Skeletal muscle satellite cell (primary cell): ENCODE results near the gene H2BK1.

ENCODE experiments used
- H3K27me3 ChIP-seq: 2 replicates; pipeline ENCODE4 v1.7.0; 2013; ENCODE audit warnings: low read length; ENCODE audit not compliant: control insufficient read depth, insufficient read depth
- H3K36me3 ChIP-seq: 2 replicates; pipeline ENCODE4 v1.7.0; 2013; ENCODE audit warnings: mild to moderate bottlenecking, control low read depth, low read length; ENCODE audit not compliant: insufficient read depth
- H3K4me1 ChIP-seq: 2 replicates; pipeline ENCODE4 v1.7.0; 2013; ENCODE audit warnings: low read length; ENCODE audit not compliant: control insufficient read depth, insufficient read depth
- H3K4me2 ChIP-seq: 2 replicates; pipeline ENCODE4 v1.7.0; 2013; ENCODE audit warnings: mild to moderate bottlenecking, low read length
- H3K4me3 ChIP-seq: 2 replicates; pipeline ENCODE4 v1.7.0; 2013; ENCODE audit warnings: low read length
- H3K9ac ChIP-seq: 2 replicates; pipeline ENCODE4 v1.7.0; 2013; ENCODE audit warnings: mild to moderate bottlenecking, low read depth, low read length, moderate library complexity
- H3K9me3 ChIP-seq: replicated peaks from 2 replicates; pipeline ENCODE4 v1.7.0; 2013; ENCODE audit warnings: mild to moderate bottlenecking, control low read depth, low read length

The H2BK1 gene

GRCh38 chr7:151194188-151194587 lies 16.1 kb downstream of the H2BK1 start:
- Histone ChIP-seq H3K4me1 (no peaks in the 10 kb centered on the region), H3K27me3 (peaks cover 88% of the 10 kb centered on the region), H3K36me3 (no peaks in the 10 kb centered on the region), H3K4me3 (no peak overlapping the region), H3K9me3 (no peaks in the 10 kb centered on the region), H3K9ac (no peak overlapping the region), H3K4me2 (no peak overlapping the region)

- Histone ChIP-seq H3K36me3 (no peaks in the 10 kb centered on the region), H3K27me3 (peaks cover 89% of the 10 kb centered on the region), H3K4me2 (no peak overlapping the region)
Measured at GRCh38 chr7:151193203-151193978, 16.9 kb downstream of the H2BK1 start.

GRCh38 chr7:151192002-151192539 lies 18.2 kb downstream of the H2BK1 start:
- no peaks in the 10 kb centered on the region for H3K4me1 ChIP-seq
- peaks cover 90% of the 10 kb centered on the region for H3K27me3 ChIP-seq
- H3K9ac ChIP-seq: no peak overlapping the region
- H3K4me2 ChIP-seq: no peak overlapping the region
- no peaks in the 10 kb centered on the region for H3K36me3 ChIP-seq
- no peak overlapping the region for H3K4me3 ChIP-seq
- no peaks in the 10 kb centered on the region for H3K9me3 ChIP-seq

More at GRCh38 chr7:151193203-151193978, 16.9 kb downstream of the H2BK1 start:
- Histone ChIP-seq H3K4me1 (no peaks in the 10 kb centered on the region), H3K9ac (no peak overlapping the region), H3K9me3 (no peaks in the 10 kb centered on the region), H3K4me3 (no peak overlapping the region)

GRCh38 chr7:151191544-151191943 lies 18.7 kb downstream of the H2BK1 start:
- no peak overlapping the region for H3K9ac ChIP-seq
- no peak overlapping the region for H3K4me3 ChIP-seq
- H3K4me1 ChIP-seq: no peaks in the 10 kb centered on the region
- no peaks in the 10 kb centered on the region for H3K36me3 ChIP-seq
- H3K4me2 ChIP-seq: no peak overlapping the region
- H3K9me3 ChIP-seq: no peaks in the 10 kb centered on the region
- peaks cover 90% of the 10 kb centered on the region for H3K27me3 ChIP-seq

- Histone ChIP-seq H3K27me3 (peaks cover 68% of the 10 kb centered on the region), H3K4me2 (no peak overlapping the region), H3K9ac (no peak overlapping the region), H3K4me1 (no peaks in the 10 kb centered on the region), H3K9me3 (no peaks in the 10 kb centered on the region), H3K4me3 (no peak overlapping the region), H3K36me3 (no peaks in the 10 kb centered on the region)
Measured at GRCh38 chr7:151189038-151189437, 21.2 kb downstream of the H2BK1 start.

- no peaks in the 10 kb centered on the region for H3K36me3 ChIP-seq
- H3K27me3 ChIP-seq: peaks cover 63% of the 10 kb centered on the region
- no peak overlapping the region for H3K4me3 ChIP-seq
- H3K9me3 ChIP-seq: no peaks in the 10 kb centered on the region
- H3K9ac ChIP-seq: no peak overlapping the region
- H3K4me2 ChIP-seq: no peak overlapping the region
- no peaks in the 10 kb centered on the region for H3K4me1 ChIP-seq
Measured at GRCh38 chr7:151188252-151188542, 22.1 kb downstream of the H2BK1 start.

- Histone ChIP-seq H3K36me3 (no peaks in the 10 kb centered on the region), H3K4me1 (no peaks in the 10 kb centered on the region), H3K9ac (no peak overlapping the region), H3K9me3 (no peaks in the 10 kb centered on the region), H3K27me3 (peaks cover 64% of the 10 kb centered on the region), H3K4me3 (no peak overlapping the region), H3K4me2 (no peak overlapping the region)
Measured at GRCh38 chr7:151187409-151188251, 22.7 kb downstream of the H2BK1 start.

GRCh38 chr7:151186640-151187408 lies 23.5 kb downstream of the H2BK1 start, which contains the start of gene ASB10:
ASB10 (minus strand) TSS chr7:151187250; CDS start chr7:151187130, 120 bp downstream.
- Histone ChIP-seq H3K27me3 (peaks cover 69% of the 10 kb centered on the region), H3K4me3 (no peak within 1 kb of the TSS), H3K4me2 (no peak within 1 kb of the TSS), H3K9me3 (no peaks in the 10 kb centered on the region), H3K36me3 (no peaks in the 10 kb centered on the region), H3K9ac (no peak within 1 kb of the TSS), H3K4me1 (no peaks in the 10 kb centered on the region)

- H3K4me1 ChIP-seq: no peaks in the 10 kb centered on the region
- H3K4me3 ChIP-seq: no peak overlapping the region
- H3K36me3 ChIP-seq: no peaks in the 10 kb centered on the region
- H3K9me3 ChIP-seq: no peaks in the 10 kb centered on the region
- no peak overlapping the region for H3K4me2 ChIP-seq
- H3K27me3 ChIP-seq: peaks cover 68% of the 10 kb centered on the region
- H3K9ac ChIP-seq: no peak overlapping the region
Measured at GRCh38 chr7:151185762-151186639, 24.3 kb downstream of the H2BK1 start.

GRCh38 chr7:151181011-151181431 lies 29.3 kb downstream of the H2BK1 start:
- Histone ChIP-seq H3K4me3 (no peak overlapping the region), H3K9me3 (no peaks in the 10 kb centered on the region), H3K36me3 (no peaks in the 10 kb centered on the region), H3K9ac (no peak overlapping the region), H3K4me1 (no peaks in the 10 kb centered on the region), H3K4me2 (no peak overlapping the region), H3K27me3 (peaks cover 65% of the 10 kb centered on the region)
